GM12864 (cell line): ENCODE results near the gene SLC12A7.

Experiments used
- DNase-seq: peaks from one replicate; pipeline ENCODE4 v3.0.0-alpha.2; 2011; ENCODE audit warnings: low read depth
- H3K4me3 ChIP-seq: 2 replicates; pipeline ENCODE4 v1.5.1; 2011; ENCODE audit warnings: mild to moderate bottlenecking, low read depth, low read length, control low read depth
- TF ChIP-seq, protein P1 (sequence below): IDR thresholded peaks from 2 replicates; pipeline ENCODE4 v1.5.1; 2011; ENCODE audit warnings: low read depth, mild to moderate bottlenecking, moderate library complexity, low read length, control low read depth, inconsistent platforms; ENCODE audit errors: missing control alignments

The SLC12A7 gene

DNA sequence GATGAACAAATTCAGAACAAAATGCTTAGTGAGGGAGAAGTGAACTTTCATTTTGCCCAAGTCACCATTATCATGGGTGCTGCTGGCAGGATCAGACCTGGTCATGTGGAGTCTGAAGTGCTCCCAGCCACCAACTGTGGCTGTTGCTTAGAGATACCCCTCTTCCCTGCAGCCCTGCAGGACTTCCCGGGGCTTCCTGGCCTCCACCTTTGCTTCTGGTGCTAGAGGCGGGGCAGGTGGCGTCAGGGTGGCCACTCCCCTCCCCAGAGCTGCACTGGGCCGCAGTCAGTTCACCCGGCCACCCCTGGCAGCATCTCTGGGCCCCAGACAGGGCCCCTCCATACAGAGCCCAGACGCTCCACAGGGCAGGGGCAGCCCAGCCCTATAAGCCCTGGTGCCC is 30.0 kb upstream of the SLC12A7 start:
- no peak overlapping the region for H3K4me3 ChIP-seq
- no peak for DNase-seq
- TF ChIP-seq, protein P1, sequence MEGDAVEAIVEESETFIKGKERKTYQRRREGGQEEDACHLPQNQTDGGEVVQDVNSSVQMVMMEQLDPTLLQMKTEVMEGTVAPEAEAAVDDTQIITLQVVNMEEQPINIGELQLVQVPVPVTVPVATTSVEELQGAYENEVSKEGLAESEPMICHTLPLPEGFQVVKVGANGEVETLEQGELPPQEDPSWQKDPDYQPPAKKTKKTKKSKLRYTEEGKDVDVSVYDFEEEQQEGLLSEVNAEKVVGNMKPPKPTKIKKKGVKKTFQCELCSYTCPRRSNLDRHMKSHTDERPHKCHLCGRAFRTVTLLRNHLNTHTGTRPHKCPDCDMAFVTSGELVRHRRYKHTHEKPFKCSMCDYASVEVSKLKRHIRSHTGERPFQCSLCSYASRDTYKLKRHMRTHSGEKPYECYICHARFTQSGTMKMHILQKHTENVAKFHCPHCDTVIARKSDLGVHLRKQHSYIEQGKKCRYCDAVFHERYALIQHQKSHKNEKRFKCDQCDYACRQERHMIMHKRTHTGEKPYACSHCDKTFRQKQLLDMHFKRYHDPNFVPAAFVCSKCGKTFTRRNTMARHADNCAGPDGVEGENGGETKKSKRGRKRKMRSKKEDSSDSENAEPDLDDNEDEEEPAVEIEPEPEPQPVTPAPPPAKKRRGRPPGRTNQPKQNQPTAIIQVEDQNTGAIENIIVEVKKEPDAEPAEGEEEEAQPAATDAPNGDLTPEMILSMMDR = no peak

DNA sequence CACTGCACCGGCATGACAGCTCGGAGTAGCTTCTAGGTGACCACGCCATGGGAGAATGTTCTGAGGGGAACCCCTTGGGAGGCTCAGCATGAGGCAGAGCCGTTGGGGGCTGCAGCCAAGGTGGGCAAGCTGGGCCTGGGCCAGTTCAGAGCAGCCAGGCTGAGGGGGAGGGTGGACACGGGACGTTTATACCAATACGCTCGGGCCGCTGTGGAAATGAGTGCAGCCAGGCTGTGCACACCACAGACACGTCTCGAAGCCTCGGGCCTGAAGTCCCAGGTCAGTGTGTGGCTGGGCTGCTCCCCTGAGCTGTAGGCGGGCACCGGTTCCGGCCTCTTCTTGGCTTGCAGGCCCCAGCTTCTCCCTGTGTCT is 28.9 kb upstream of the SLC12A7 start:
- no peak overlapping the region for H3K4me3 ChIP-seq
- TF ChIP-seq, protein P1 = no peak
- no peak for DNase-seq

DNA sequence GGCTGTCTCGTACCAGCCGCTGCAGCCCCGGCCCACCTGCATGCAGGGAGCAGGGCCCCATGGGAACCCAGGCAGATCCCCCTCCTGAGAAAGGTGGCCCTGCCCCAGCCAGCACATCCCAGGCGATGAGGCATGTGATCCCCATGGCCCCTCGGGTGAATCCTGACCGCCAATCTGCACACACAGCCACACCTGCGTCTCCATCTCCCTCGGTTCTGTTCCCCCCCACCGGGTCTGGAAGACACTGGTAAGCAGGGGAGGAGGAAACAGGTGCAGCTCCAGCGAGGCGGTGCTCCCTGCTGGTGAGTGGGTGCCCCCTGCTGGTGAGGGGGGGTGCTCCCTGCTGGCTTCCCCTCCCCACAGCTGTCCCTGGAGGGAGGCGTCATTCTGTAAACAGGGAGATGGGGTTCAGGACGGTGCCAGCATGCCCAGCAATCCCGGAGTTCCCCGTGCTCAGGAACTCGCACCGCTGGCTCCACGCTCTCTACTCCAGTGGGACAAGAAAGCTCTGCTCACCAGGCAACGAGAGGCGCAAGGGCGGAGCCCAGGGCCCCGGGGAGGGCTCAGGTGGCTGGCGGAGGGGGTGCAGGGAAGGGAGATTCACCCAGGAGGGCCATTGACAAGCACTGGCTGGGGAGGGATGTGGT is 28.4 kb upstream of the SLC12A7 start:
- no peak for DNase-seq

DNA sequence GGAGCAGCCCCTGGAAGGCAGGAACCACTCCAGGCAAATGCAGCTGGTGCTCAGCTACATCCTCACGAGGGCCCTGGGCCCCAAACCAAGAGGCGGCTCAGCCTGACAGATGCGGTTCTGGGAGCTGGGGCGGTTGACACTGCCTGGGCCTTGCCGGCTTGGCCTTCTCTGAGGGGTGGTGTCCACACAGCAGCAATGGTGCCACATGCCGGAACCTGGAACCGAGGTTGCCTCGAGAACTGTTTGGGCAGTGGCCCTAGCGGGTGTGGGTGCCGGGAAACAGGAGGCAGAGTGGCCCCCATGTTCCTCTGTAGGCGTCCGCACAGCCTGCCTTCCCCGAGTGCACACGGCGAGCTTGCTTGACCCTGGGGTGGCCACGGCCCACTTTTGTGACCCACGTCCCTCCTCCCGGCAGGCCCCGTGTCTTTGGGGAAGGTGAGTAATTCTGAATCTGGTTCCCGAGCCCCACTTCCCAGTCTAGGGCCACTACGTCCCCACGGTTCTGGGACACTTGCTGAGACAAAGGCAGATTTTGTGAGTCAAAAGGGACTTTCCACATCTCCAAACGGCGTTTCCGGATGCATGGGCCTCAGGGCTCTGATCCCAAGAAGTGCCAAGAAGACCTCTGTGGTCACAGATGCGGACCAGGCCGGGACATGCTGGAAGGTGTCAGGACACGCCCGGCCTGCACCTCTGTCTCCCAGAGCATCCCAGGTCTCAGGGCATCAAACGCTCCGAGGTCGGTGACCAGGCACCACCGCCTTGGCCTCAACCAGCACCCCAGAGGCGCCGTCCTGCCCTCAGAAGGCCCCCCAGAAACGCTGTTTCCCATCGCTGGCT is 27.7 kb upstream of the SLC12A7 start:
- no peak overlapping the region for H3K4me3 ChIP-seq
- no peak for DNase-seq
- TF ChIP-seq, protein P1 = no peak

More for the DNA sequence above, 28.4 kb upstream of the SLC12A7 start:
- TF ChIP-seq, protein P1 = peak; percentile 85
- no peak overlapping the region for H3K4me3 ChIP-seq

DNA sequence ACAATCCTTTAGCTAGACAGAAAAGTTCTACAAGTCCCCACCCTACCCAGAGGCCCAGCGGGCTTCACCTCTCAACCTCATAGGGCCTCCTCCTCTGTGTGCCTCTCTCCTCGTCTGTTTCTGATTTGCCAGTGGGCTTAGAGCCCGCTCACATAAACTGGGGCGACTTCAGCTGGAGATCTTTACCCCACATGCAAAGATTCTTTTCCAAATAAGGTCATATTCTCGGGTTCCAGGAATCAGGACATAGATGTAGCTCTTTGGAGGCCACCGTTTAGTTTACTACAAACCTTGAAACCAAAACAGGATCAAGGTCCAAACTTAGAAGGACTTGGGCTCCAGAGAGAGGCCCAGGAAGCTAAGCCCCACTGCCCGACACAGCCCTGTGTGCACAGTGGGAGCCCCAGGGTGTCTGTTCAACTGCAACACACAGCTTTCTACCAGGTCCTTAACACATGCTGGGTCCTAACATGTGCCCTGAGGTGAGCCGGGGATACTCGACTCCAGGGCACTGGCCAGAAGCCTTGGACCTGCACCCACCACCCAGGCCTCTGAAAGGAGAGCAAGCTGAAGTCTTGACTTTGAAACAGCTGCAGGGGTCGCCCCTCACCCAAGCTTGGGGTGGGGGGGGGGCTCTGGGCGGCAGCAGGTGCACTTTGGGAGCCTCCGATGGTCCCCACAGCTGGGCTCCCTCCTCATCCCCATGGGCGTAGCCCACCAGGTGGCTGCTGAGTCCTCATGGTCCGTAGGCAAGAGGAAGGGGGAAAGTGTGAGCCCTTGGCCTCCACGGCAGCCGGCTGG is 26.8 kb upstream of the SLC12A7 start:
- TF ChIP-seq, protein P1 = no peak
- H3K4me3 ChIP-seq = no peak overlapping the region
- no peak for DNase-seq

DNA sequence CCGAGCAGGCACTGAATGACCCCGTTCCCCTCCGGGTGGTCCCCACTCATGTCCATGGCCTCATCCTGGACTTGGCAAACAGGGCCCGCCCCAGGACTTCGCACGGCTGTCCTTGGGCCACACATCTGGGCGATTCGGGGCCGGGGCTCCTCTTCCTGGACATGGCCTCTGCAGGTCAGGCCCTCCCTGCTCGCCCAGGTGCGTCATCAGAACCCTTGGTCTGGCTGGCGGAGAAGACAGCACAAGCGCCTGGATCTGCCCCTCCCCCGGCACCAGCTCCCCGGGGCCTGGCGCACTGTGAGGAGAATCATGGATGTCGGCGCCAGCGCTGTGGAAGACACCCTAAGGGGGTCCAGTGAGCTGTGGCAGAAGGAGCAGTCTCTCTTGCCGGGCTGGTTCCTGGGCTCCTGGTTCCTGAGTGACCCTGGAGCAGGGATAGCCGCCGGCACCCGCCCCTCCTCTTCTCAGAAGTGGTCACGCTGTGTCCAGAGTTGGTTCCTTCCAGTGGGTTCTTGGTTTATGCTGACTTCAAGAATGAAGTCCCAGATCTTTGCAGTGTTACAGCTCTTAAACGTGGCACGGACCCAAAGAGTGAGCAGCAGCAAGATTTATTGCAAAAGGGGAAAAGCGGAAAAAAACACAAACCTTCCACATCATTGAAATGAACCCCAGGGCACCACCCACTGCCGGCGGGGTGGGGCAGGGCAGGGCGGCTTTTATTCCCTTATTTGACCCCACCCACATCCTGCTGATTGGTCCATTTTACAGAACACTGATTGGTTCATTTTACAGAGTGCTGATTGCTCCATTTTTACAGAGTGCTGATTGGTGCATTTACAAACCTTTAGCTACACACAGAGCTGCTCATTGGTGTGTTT is 25.9 kb upstream of the SLC12A7 start:
- no peak for DNase-seq
- TF ChIP-seq, protein P1 = no peak
- H3K4me3 ChIP-seq = no peak overlapping the region
